Thyroid gland (tissue), 4 donors: ENCODE measurements around the gene BMP8B.

Experiments
- CTCF ChIP-seq, 6 experiments: fragments of 200-600 bp in 3 of 6; fragments of 450-650 bp in 3 of 6; sonication (generic) in 3 of 6; IDR thresholded peaks; one replicate each; pipeline ENCODE4 v1.5.1; 2016 to 2019; ENCODE audit warnings: antibody characterized with exemption in 6 of 6, mild to moderate bottlenecking in 2 of 6, inconsistent platforms in 1 of 6, moderate library complexity in 1 of 6
- POLR2A ChIP-seq, 2 donors: fragments of 450-650 bp; IDR thresholded peaks; one replicate each; pipeline ENCODE4 v1.6.1; 2017; ENCODE audit warnings: antibody characterized with exemption in 2 of 2, mild to moderate bottlenecking in 2 of 2, moderate library complexity in 1 of 2

- TF ChIP-seq CTCF (IDR thresholded peaks at IDR 0.05) = no peak
- TF ChIP-seq POLR2A (IDR thresholded peaks at IDR 0.05) = no peak
These were observed 34.6 kb downstream of the BMP8B start for GRCh38 chr1:39754026-39754570.
